GM10266 (cell line): ENCODE results near the gene R3HCC1L.
"Not testable (repeated sequence)": the region's sequence is repeated elsewhere in the genome, so short reads cannot be mapped to it uniquely, and the experiment has no call there.

Source experiments
- DNase-seq: peaks from one replicate; pipeline ENCODE4 v3.0.0; 2012; ENCODE audit errors: extremely low spot score
- CTCF ChIP-seq: IDR thresholded peaks from 2 replicates; pipeline ENCODE4 v1.5.1; 2012; ENCODE audit warnings: mild to moderate bottlenecking, low read depth; ENCODE audit not compliant: control insufficient read depth, insufficient read depth; ENCODE audit errors: missing control alignments

The R3HCC1L gene

GRCh38 chr10:98134117-98134430 lies 383 bp upstream of the R3HCC1L start:
- no peak for TF ChIP-seq CTCF
- DNase-seq = no peak

GRCh38 chr10:98135222-98135899 lies 904 bp downstream of the R3HCC1L start:
- DNase-seq = no peak
- TF ChIP-seq CTCF = no peak

- not testable (repeated sequence) for DNase-seq
Measured at GRCh38 chr10:98136775-98137174, 2.3 kb downstream of the R3HCC1L start.

- no peak for TF ChIP-seq CTCF
Measured at GRCh38 chr10:98138031-98138430, 3.6 kb downstream of the R3HCC1L start.

GRCh38 chr10:98139431-98139830 lies 5.0 kb downstream of the R3HCC1L start:
- no peak for DNase-seq
- no peak for TF ChIP-seq CTCF

More at GRCh38 chr10:98138031-98138430, 3.6 kb downstream of the R3HCC1L start:
- no peak for DNase-seq

GRCh38 chr10:98141484-98142073 lies 7.1 kb downstream of the R3HCC1L start:
- no peak for TF ChIP-seq CTCF
- no peak for DNase-seq

- TF ChIP-seq CTCF = no peak
- no peak for DNase-seq
Measured at GRCh38 chr10:98144985-98145384, 10.5 kb downstream of the R3HCC1L start.
